PC-3 (cell line): ENCODE results near the gene AFF3. TPM values are rescaled to one million over a fixed set of nuclear protein-coding genes. Genes with fewer than 3 reads are reported as not detected.

Experiments
- ATAC-seq: fragments of 200-7000 bp; cut with Tn5 transposase; 2 replicates; pipeline ENCODE4 v1.9.1; 2020; ENCODE audit warnings: mild to moderate bottlenecking, moderate library complexity
- BruUV-seq: library from RNA; stranded (reverse); fragments of 400-500 nt; replicated peaks from 2 replicates; lab custom pipeline; 2021; lab: Mats Ljungman, UMichigan
- CTCF ChIA-PET: fragments of 300-600 bp; sonication (Branson Sonifier 250); formaldehyde crosslinking; loops from one replicate; lab custom pipeline; 2022; ENCODE audit warnings: antibody characterized with exemption; lab: Charles Lee
- POLR2A ChIA-PET: fragments of 300-600 bp; sonication (Branson Sonifier 250); formaldehyde crosslinking; loops from one replicate; lab custom pipeline; 2022; ENCODE audit warnings: antibody characterized with exemption; ENCODE audit not compliant: unreplicated experiment; lab: Charles Lee
- DNase-seq: peaks from one replicate; pipeline ENCODE4 v3.0.0-alpha.2; 2015
- H2AFZ ChIP-seq: fragments of 300-600 bp; sonication (generic); 2 replicates; pipeline ENCODE4 v1.6.0; 2016; ENCODE audit warnings: antibody characterized with exemption, low read length
- H3F3A ChIP-seq: fragments of 300-600 bp; sonication (generic); one replicate; pipeline ENCODE4 v1.6.0; 2017; ENCODE audit warnings: antibody characterized with exemption, low read length, control low read depth, mild to moderate bottlenecking; ENCODE audit not compliant: unreplicated experiment
- H3K27ac ChIP-seq: fragments of 300-600 bp; sonication (generic); 2 replicates; pipeline ENCODE4 v1.5.1; 2016; ENCODE audit warnings: mild to moderate bottlenecking, low read length
- H3K27me3 ChIP-seq: fragments of 300-600 bp; sonication (generic); 2 replicates; pipeline ENCODE4 v1.6.1; 2016; ENCODE audit warnings: low read length, mixed read lengths
- H3K36me3 ChIP-seq: fragments of 300-600 bp; sonication (generic); 2 replicates; pipeline ENCODE4 v1.6.1; 2016; ENCODE audit warnings: low read depth, mixed run types, low read length, mixed read lengths
- H3K4me1 ChIP-seq: fragments of 300-600 bp; sonication (generic); 2 replicates; pipeline ENCODE4 v1.5.1; 2016; ENCODE audit warnings: low read length; ENCODE audit not compliant: insufficient read depth
- H3K4me2 ChIP-seq: fragments of 300-600 bp; sonication (generic); 2 replicates; pipeline ENCODE4 v1.6.0; 2016; ENCODE audit warnings: low read length
- H3K4me3 ChIP-seq: fragments of 300-600 bp; sonication (generic); 2 replicates; pipeline ENCODE4 v1.5.1; 2016; ENCODE audit warnings: mild to moderate bottlenecking, low read length, mixed read lengths
- H3K79me2 ChIP-seq: fragments of 300-600 bp; sonication (generic); 2 replicates; pipeline ENCODE4 v1.6.1; 2017; ENCODE audit warnings: low read length, mixed read lengths
- H3K9ac ChIP-seq: fragments of 300-600 bp; sonication (generic); 2 replicates; pipeline ENCODE4 v1.6.0; 2016; ENCODE audit warnings: mild to moderate bottlenecking, low read length
- H3K9me2 ChIP-seq: fragments of 300-600 bp; sonication (generic); replicated peaks from 2 replicates; pipeline ENCODE4 v1.6.1; 2016; ENCODE audit warnings: mixed run types, low read length, mixed read lengths
- H3K9me3 ChIP-seq: fragments of 300-600 bp; sonication (generic); 2 replicates; pipeline ENCODE4 v1.6.1; 2016; ENCODE audit warnings: low read length, mixed read lengths
- H4K20me1 ChIP-seq: fragments of 300-600 bp; sonication (generic); 2 replicates; pipeline ENCODE4 v1.6.1; 2016; ENCODE audit warnings: low read length, mixed read lengths
- CTCF ChIP-seq: fragments of 300-600 bp; sonication (generic); conservative IDR thresholded peaks from 2 replicates; pipeline ENCODE4 v1.5.1; 2017; ENCODE audit warnings: antibody characterized with exemption, low read depth, mild to moderate bottlenecking, low read length
- EZH2 ChIP-seq: fragments of 300-600 bp; sonication (generic); IDR thresholded peaks from one replicate; pipeline ENCODE4 v1.6.1; 2017; ENCODE audit warnings: antibody characterized with exemption, mild to moderate bottlenecking, low read length; ENCODE audit not compliant: unreplicated experiment
- EZH2phosphoT487 ChIP-seq: fragments of 300-600 bp; sonication (generic); IDR thresholded peaks from 2 replicates; pipeline ENCODE4 v1.6.1; 2018; ENCODE audit warnings: mild to moderate bottlenecking, antibody characterized with exemption, low read length, borderline replicate concordance
- intact Hi-C: fragments of 100-400 bp; cut with micrococcal nuclease; formaldehyde crosslinking; loops from 2 replicates; pipeline ENCODE4 v1.9.0; 2023
- total RNA-seq: library from RNA; depleted of rRNA; stranded (reverse); fragments of >200 nt; gene quantifications from 2 replicates; pipeline ENCODE4 v1.2.3, GENCODE V29; 2014

Gene AFF3
- total RNA-seq, 1 experiment from 2014 or later = 0.04 TPM

- no TSS peak for BruUV-seq
- intact Hi-C loops = no loop called here
- no peaks in the 10 kb centered on the region for H3K79me2 ChIP-seq
- no peak overlapping the region for H3K4me2 ChIP-seq
- H2AFZ ChIP-seq = no peak overlapping the region
- ChIA-PET POLR2A (no interaction called here), CTCF (interaction anchor here (0.7 kb wide), 1 partner anchor 59 kb away, joined by 3 read pairs; no protein-coding TSS in a partner anchor)
- H3K4me1 ChIP-seq = peaks cover 13% of the 10 kb centered on the region
- H3K9me3 ChIP-seq = no peaks in the 10 kb centered on the region
- no peaks in the 10 kb centered on the region for H3K27me3 ChIP-seq
- no peaks in the 10 kb centered on the region for H4K20me1 ChIP-seq
- no peaks in the 10 kb centered on the region for H3K36me3 ChIP-seq
- no peak overlapping the region for H3K9ac ChIP-seq
- H3K9me2 ChIP-seq = no peaks in the 10 kb centered on the region
- no peak overlapping the region for H3K27ac ChIP-seq
- ATAC-seq (no peak), DNase-seq (no peak)
- no peak overlapping the region for H3K4me3 ChIP-seq
- TF ChIP-seq EZH2 (no peak), CTCF (no peak), EZH2phosphoT487 (no peak)
- no peaks in the 10 kb centered on the region for H3F3A ChIP-seq
These were observed 108.4 kb downstream of the AFF3 start for GRCh38 chr2:100033976-100034375.

- no peaks in the 10 kb centered on the region for H3K36me3 ChIP-seq
- CTCF ChIA-PET = no interaction called here
- no TSS peak for BruUV-seq
These were observed 110.8 kb downstream of the AFF3 start for GRCh38 chr2:100031604-100032003.

More at GRCh38 chr2:100031604-100032003, 110.8 kb downstream of the AFF3 start:
- H3K27me3 ChIP-seq = no peaks in the 10 kb centered on the region
- H3K9me3 ChIP-seq = no peaks in the 10 kb centered on the region
- H3K9ac ChIP-seq = no peak overlapping the region
- ATAC-seq (peak; percentile 80), DNase-seq (peak; percentile 69)
- peaks cover 13% of the 10 kb centered on the region for H3K4me1 ChIP-seq
- POLR2A ChIA-PET = interaction anchor here (0.6 kb wide), 1 partner anchor 295 kb away, joined by 4 read pairs; no protein-coding TSS in a partner anchor
- H3K9me2 ChIP-seq = no peaks in the 10 kb centered on the region
- H3F3A ChIP-seq = no peaks in the 10 kb centered on the region
- H4K20me1 ChIP-seq = no peaks in the 10 kb centered on the region
- intact Hi-C loops = no loop called here
- no peak overlapping the region for H3K27ac ChIP-seq
- no peak overlapping the region for H3K4me3 ChIP-seq
- no peak overlapping the region for H2AFZ ChIP-seq
- no peaks in the 10 kb centered on the region for H3K79me2 ChIP-seq
- H3K4me2 ChIP-seq = peak overlapping the region; percentile 43
- no peak for TF ChIP-seq EZH2phosphoT487
- TF ChIP-seq EZH2 = no peak
- no peak for TF ChIP-seq CTCF
